ENCODE measurements around the gene THG1L.
A peak's percentile ranks its signal among the peaks of the same experiment; 100 is the strongest.

The THG1L gene

DNA sequence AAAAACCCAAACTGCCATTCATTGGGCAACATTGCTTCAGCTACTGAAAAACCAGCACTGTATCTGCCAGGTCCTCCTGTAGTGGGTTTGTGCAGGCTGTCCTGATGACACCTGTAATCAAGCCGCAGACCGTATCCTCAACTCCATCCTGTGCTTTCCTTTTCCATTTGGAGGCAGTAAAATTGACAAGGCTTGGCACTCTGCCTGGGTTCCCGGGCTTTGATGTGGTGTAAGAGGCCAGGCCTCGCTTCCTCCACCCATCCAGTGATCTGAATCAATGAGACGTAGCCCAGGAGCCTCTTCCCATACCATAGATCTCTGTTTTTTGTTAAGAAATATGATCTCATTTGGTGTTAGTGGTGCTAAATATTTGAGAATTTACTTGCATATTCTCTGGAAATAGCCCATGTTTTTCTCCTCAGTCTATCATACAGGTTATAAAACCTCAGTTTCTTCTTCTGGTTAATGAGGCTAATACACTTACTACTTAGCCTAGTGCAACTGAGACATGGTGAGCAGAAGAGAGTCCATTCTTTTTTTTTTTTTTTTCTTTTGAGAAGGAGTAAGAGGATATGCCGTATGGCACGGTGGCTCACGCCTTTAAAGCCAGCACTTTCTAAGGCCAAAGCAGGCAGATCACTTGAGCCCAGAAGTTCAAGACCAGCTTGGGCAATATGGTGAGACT is 47.0 kb downstream of the THG1L start:
- TF ChIP-seq, protein P1, sequence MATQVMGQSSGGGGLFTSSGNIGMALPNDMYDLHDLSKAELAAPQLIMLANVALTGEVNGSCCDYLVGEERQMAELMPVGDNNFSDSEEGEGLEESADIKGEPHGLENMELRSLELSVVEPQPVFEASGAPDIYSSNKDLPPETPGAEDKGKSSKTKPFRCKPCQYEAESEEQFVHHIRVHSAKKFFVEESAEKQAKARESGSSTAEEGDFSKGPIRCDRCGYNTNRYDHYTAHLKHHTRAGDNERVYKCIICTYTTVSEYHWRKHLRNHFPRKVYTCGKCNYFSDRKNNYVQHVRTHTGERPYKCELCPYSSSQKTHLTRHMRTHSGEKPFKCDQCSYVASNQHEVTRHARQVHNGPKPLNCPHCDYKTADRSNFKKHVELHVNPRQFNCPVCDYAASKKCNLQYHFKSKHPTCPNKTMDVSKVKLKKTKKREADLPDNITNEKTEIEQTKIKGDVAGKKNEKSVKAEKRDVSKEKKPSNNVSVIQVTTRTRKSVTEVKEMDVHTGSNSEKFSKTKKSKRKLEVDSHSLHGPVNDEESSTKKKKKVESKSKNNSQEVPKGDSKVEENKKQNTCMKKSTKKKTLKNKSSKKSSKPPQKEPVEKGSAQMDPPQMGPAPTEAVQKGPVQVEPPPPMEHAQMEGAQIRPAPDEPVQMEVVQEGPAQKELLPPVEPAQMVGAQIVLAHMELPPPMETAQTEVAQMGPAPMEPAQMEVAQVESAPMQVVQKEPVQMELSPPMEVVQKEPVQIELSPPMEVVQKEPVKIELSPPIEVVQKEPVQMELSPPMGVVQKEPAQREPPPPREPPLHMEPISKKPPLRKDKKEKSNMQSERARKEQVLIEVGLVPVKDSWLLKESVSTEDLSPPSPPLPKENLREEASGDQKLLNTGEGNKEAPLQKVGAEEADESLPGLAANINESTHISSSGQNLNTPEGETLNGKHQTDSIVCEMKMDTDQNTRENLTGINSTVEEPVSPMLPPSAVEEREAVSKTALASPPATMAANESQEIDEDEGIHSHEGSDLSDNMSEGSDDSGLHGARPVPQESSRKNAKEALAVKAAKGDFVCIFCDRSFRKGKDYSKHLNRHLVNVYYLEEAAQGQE (IDR thresholded peaks at IDR 0.05; ENCODE audit: low read depth), result no peak
- TF ChIP-seq NFIC (IDR thresholded peaks at IDR 0.05), result peak; percentile 68

DNA sequence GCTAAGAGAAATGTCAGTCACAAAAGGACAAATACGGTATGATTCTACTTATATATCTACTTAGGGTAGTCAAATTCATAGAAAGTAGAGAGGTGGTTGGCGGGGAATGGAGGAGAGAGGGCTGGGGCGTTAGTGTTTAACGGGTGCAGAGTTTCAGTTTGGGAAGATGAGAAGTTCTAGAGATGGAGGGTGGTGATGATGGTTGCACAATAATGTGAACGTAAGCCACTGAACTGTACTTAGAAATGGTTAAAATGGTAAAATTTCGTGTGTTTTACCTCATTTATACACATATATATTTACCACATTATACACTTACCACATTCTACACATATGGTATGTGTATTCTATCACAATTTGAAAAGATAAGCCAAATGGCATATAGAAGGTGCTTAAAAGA is 48.0 kb downstream of the THG1L start:
- TF ChIP-seq TCF12 (IDR thresholded peaks at IDR 0.05; ENCODE audit: low read depth) (no peak), TEAD4 (IDR thresholded peaks at IDR 0.05) (no peak), ZBTB7A (IDR thresholded peaks at IDR 0.05; ENCODE audit: low read depth) (no peak), FOXM1 (IDR thresholded peaks at IDR 0.05; ENCODE audit: borderline replicate concordance, low read depth) (no peak)

DNA sequence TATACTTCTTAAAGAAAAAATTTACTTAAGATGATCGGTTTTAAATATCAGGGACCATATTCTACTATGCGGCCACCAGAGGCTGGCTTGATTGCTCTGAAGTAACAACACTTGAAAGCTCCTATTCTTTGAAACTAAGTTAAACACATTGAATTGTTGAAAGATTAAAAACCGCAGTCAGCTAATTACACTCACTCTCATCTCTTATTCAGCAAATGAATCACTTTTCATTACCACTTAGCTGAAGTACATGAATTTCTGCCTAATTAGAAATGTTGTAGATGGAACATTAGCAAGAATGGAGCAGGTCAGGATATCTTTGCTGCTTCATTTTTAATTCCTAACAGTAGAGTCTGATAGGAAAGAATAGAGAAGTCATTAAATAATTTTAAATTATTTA is 54.6 kb downstream of the THG1L start:
- TF ChIP-seq, protein P2, sequence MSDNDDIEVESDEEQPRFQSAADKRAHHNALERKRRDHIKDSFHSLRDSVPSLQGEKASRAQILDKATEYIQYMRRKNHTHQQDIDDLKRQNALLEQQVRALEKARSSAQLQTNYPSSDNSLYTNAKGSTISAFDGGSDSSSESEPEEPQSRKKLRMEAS (IDR thresholded peaks at IDR 0.05), result no peak
- no peak for TF ChIP-seq CEBPB (IDR thresholded peaks at IDR 0.05)
- no peak for TF ChIP-seq FOXM1 (IDR thresholded peaks at IDR 0.05; ENCODE audit: borderline replicate concordance, low read depth)
- TF ChIP-seq, protein P1 (IDR thresholded peaks at IDR 0.05; ENCODE audit: low read depth), result no peak
- TF ChIP-seq YY1 (IDR thresholded peaks at IDR 0.05; ENCODE audit: low read depth), result no peak
- no peak for TF ChIP-seq ZBTB7A (IDR thresholded peaks at IDR 0.05; ENCODE audit: low read depth)
- TF ChIP-seq EGR1 (IDR thresholded peaks at IDR 0.05), result no peak

All from Ishikawa (cell line).